Transverse colon (tissue), 4 donors: ENCODE results near the gene PSMD12.

Experiments
- POLR2A ChIP-seq: fragments of 450-650 bp; IDR thresholded peaks from one replicate; pipeline ENCODE4 v1.6.1; 2016; ENCODE audit warnings: antibody characterized with exemption, mild to moderate bottlenecking, moderate library complexity
- POLR2AphosphoS5 ChIP-seq, 3 donors: sonication (generic); formaldehyde crosslinking; IDR thresholded peaks; one replicate each; pipeline ENCODE4 v1.6.1; 2016; ENCODE audit warnings: antibody characterized with exemption in 3 of 3
- TF ChIP-seq, protein P1 (sequence below), 5 experiments: fragments of 200-600 bp in 3 of 5; fragments of 450-650 bp in 2 of 5; sonication (generic) in 3 of 5; IDR thresholded peaks; 1 replicate in 2 of 5; 2 replicates in 3 of 5; pipeline ENCODE4 v1.5.1; 2016 to 2017; ENCODE audit warnings: antibody characterized with exemption in 5 of 5, inconsistent platforms in 3 of 5, mild to moderate bottlenecking in 2 of 5, moderate library complexity in 1 of 5

DNA sequence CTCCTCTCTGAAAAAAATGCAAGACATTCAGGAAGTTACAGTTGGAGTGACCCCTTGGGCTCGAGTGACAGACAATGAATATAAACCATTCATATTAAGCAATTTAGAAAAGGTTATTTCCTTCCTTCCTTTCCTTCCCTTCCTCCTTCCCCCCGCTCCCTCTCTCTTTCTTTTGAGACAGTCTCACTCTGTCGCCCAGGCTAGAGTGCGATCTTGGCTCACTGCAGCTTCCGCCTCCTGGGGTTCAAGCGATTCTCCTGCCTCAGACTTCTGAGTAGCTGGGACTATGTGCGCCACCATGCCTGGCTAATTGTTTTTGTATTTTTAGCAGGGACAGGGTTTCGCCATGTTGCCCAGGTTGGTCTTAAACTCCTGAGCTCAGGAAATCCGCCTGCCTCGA is 13.2 kb downstream of the PSMD12 start:
- TF ChIP-seq, protein P1, sequence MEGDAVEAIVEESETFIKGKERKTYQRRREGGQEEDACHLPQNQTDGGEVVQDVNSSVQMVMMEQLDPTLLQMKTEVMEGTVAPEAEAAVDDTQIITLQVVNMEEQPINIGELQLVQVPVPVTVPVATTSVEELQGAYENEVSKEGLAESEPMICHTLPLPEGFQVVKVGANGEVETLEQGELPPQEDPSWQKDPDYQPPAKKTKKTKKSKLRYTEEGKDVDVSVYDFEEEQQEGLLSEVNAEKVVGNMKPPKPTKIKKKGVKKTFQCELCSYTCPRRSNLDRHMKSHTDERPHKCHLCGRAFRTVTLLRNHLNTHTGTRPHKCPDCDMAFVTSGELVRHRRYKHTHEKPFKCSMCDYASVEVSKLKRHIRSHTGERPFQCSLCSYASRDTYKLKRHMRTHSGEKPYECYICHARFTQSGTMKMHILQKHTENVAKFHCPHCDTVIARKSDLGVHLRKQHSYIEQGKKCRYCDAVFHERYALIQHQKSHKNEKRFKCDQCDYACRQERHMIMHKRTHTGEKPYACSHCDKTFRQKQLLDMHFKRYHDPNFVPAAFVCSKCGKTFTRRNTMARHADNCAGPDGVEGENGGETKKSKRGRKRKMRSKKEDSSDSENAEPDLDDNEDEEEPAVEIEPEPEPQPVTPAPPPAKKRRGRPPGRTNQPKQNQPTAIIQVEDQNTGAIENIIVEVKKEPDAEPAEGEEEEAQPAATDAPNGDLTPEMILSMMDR (IDR thresholded peaks at IDR 0.05), result no peak
- TF ChIP-seq POLR2AphosphoS5 (IDR thresholded peaks at IDR 0.05) (no peak), POLR2A (no peak)
